ENCODE measurements around the gene EID1.
"Not testable (repeated sequence)": the region's sequence is repeated elsewhere in the genome, so short reads cannot be mapped to it uniquely, and the experiment has no call there.

EID1 gene

GRCh38 chr15:48854434-48854833 lies 23.5 kb upstream of the EID1 start:
- H3K36me3 ChIP-seq (ENCODE audit: control insufficient read depth in 2 of 2, insufficient read depth in 2 of 2, low read length in 2 of 2); H3K9me3 ChIP-seq (ENCODE audit: control insufficient read depth in 2 of 2, low read length in 2 of 2); H3K9ac ChIP-seq (ENCODE audit: low read depth in 1 of 2, low read length in 2 of 2); H3K27me3 ChIP-seq (ENCODE audit: control insufficient read depth in 2 of 2, insufficient read depth in 2 of 2, low read length in 2 of 2); H3K4me1 ChIP-seq (ENCODE audit: control insufficient read depth in 2 of 2, insufficient read depth in 2 of 2, low read length in 2 of 2); H3K27ac ChIP-seq (ENCODE audit: low read depth in 2 of 2, low read length in 2 of 2); H3K4me3 ChIP-seq (ENCODE audit: low read length in 2 of 2): not testable (repeated sequence)

GRCh38 chr15:48855501-48856440 lies 22.2 kb upstream of the EID1 start:
- Histone ChIP-seq H3K4me1 (ENCODE audit: control insufficient read depth in 2 of 2, insufficient read depth in 2 of 2, low read length in 2 of 2) (peaks cover 0 to 4% of the 10 kb centered on the region in 2 donors), H3K9ac (ENCODE audit: low read depth in 1 of 2, low read length in 2 of 2) (no peak overlapping the region)

GRCh38 chr15:48856942-48857341 lies 21.0 kb upstream of the EID1 start:
- H3K4me3 ChIP-seq (ENCODE audit: low read length in 2 of 2): no peak overlapping the region
- no peaks in the 10 kb centered on the region for H3K36me3 ChIP-seq (ENCODE audit: control insufficient read depth in 2 of 2, insufficient read depth in 2 of 2, low read length in 2 of 2)
- no peak overlapping the region for H3K27ac ChIP-seq (ENCODE audit: low read depth in 2 of 2, low read length in 2 of 2)
- H3K9ac ChIP-seq (ENCODE audit: low read depth in 1 of 2, low read length in 2 of 2): no peak overlapping the region
- H3K27me3 ChIP-seq (ENCODE audit: control insufficient read depth in 2 of 2, insufficient read depth in 2 of 2, low read length in 2 of 2): no peaks in the 10 kb centered on the region
- peaks cover 0 to 4% of the 10 kb centered on the region in 2 donors for H3K4me1 ChIP-seq (ENCODE audit: control insufficient read depth in 2 of 2, insufficient read depth in 2 of 2, low read length in 2 of 2)
- H3K9me3 ChIP-seq (ENCODE audit: control insufficient read depth in 2 of 2, low read length in 2 of 2): no peaks in the 10 kb centered on the region

More at GRCh38 chr15:48855501-48856440, 22.2 kb upstream of the EID1 start:
- Histone ChIP-seq H3K4me3 (ENCODE audit: low read length in 2 of 2) (no peak overlapping the region), H3K27me3 (ENCODE audit: control insufficient read depth in 2 of 2, insufficient read depth in 2 of 2, low read length in 2 of 2) (no peaks in the 10 kb centered on the region), H3K9me3 (ENCODE audit: control insufficient read depth in 2 of 2, low read length in 2 of 2) (no peaks in the 10 kb centered on the region), H3K36me3 (ENCODE audit: control insufficient read depth in 2 of 2, insufficient read depth in 2 of 2, low read length in 2 of 2) (no peaks in the 10 kb centered on the region), H3K27ac (ENCODE audit: low read depth in 2 of 2, low read length in 2 of 2) (no peak overlapping the region)

GRCh38 chr15:48858401-48858800 lies 19.5 kb upstream of the EID1 start:
- Histone ChIP-seq H3K27me3 (ENCODE audit: control insufficient read depth in 2 of 2, insufficient read depth in 2 of 2, low read length in 2 of 2) (no peaks in the 10 kb centered on the region), H3K4me1 (ENCODE audit: control insufficient read depth in 2 of 2, insufficient read depth in 2 of 2, low read length in 2 of 2) (peaks cover 0 to 4% of the 10 kb centered on the region in 2 donors), H3K36me3 (ENCODE audit: control insufficient read depth in 2 of 2, insufficient read depth in 2 of 2, low read length in 2 of 2) (no peaks in the 10 kb centered on the region), H3K9ac (ENCODE audit: low read depth in 1 of 2, low read length in 2 of 2) (no peak overlapping the region), H3K4me3 (ENCODE audit: low read length in 2 of 2) (no peak overlapping the region), H3K27ac (ENCODE audit: low read depth in 2 of 2, low read length in 2 of 2) (no peak overlapping the region), H3K9me3 (ENCODE audit: control insufficient read depth in 2 of 2, low read length in 2 of 2) (no peaks in the 10 kb centered on the region)

GRCh38 chr15:48859426-48859825 lies 18.5 kb upstream of the EID1 start:
- no peaks in the 10 kb centered on the region for H3K27me3 ChIP-seq (ENCODE audit: control insufficient read depth in 2 of 2, insufficient read depth in 2 of 2, low read length in 2 of 2)
- no peaks in the 10 kb centered on the region for H3K36me3 ChIP-seq (ENCODE audit: control insufficient read depth in 2 of 2, insufficient read depth in 2 of 2, low read length in 2 of 2)
- H3K4me3 ChIP-seq (ENCODE audit: low read length in 2 of 2): no peak overlapping the region
- no peaks in the 10 kb centered on the region for H3K9me3 ChIP-seq (ENCODE audit: control insufficient read depth in 2 of 2, low read length in 2 of 2)
- no peak overlapping the region for H3K9ac ChIP-seq (ENCODE audit: low read depth in 1 of 2, low read length in 2 of 2)
- peaks cover 0 to 4% of the 10 kb centered on the region in 2 donors for H3K4me1 ChIP-seq (ENCODE audit: control insufficient read depth in 2 of 2, insufficient read depth in 2 of 2, low read length in 2 of 2)
- no peak overlapping the region for H3K27ac ChIP-seq (ENCODE audit: low read depth in 2 of 2, low read length in 2 of 2)

GRCh38 chr15:48861813-48862431 lies 16.0 kb upstream of the EID1 start:
- H3K36me3 ChIP-seq (ENCODE audit: control insufficient read depth in 2 of 2, insufficient read depth in 2 of 2, low read length in 2 of 2): no peaks in the 10 kb centered on the region
- H3K27ac ChIP-seq (ENCODE audit: low read depth in 2 of 2, low read length in 2 of 2): no peak overlapping the region
- H3K4me1 ChIP-seq (ENCODE audit: control insufficient read depth in 2 of 2, insufficient read depth in 2 of 2, low read length in 2 of 2): no peaks in the 10 kb centered on the region
- H3K9ac ChIP-seq (ENCODE audit: low read depth in 1 of 2, low read length in 2 of 2): no peak overlapping the region
- H3K4me3 ChIP-seq (ENCODE audit: low read length in 2 of 2): no peak overlapping the region
- H3K9me3 ChIP-seq (ENCODE audit: control insufficient read depth in 2 of 2, low read length in 2 of 2): no peaks in the 10 kb centered on the region
- peaks cover 0 to 3% of the 10 kb centered on the region in 2 donors for H3K27me3 ChIP-seq (ENCODE audit: control insufficient read depth in 2 of 2, insufficient read depth in 2 of 2, low read length in 2 of 2)

- Histone ChIP-seq H3K4me3 (ENCODE audit: low read length in 2 of 2) (no peak overlapping the region), H3K27ac (ENCODE audit: low read depth in 2 of 2, low read length in 2 of 2) (no peak overlapping the region), H3K4me1 (ENCODE audit: control insufficient read depth in 2 of 2, insufficient read depth in 2 of 2, low read length in 2 of 2) (no peaks in the 10 kb centered on the region), H3K9me3 (ENCODE audit: control insufficient read depth in 2 of 2, low read length in 2 of 2) (no peaks in the 10 kb centered on the region), H3K36me3 (ENCODE audit: control insufficient read depth in 2 of 2, insufficient read depth in 2 of 2, low read length in 2 of 2) (no peaks in the 10 kb centered on the region), H3K27me3 (ENCODE audit: control insufficient read depth in 2 of 2, insufficient read depth in 2 of 2, low read length in 2 of 2) (peaks cover 0 to 3% of the 10 kb centered on the region in 2 donors), H3K9ac (ENCODE audit: low read depth in 1 of 2, low read length in 2 of 2) (no peak overlapping the region)
These were observed 15.2 kb upstream of the EID1 start for GRCh38 chr15:48862705-48863104.

GRCh38 chr15:48865370-48866079 lies 12.4 kb upstream of the EID1 start:
- Histone ChIP-seq H3K9ac (ENCODE audit: low read depth in 1 of 2, low read length in 2 of 2) (no peak overlapping the region), H3K9me3 (ENCODE audit: control insufficient read depth in 2 of 2, low read length in 2 of 2) (no peaks in the 10 kb centered on the region), H3K27me3 (ENCODE audit: control insufficient read depth in 2 of 2, insufficient read depth in 2 of 2, low read length in 2 of 2) (peaks cover 0 to 3% of the 10 kb centered on the region in 2 donors), H3K4me3 (ENCODE audit: low read length in 2 of 2) (no peak overlapping the region), H3K4me1 (ENCODE audit: control insufficient read depth in 2 of 2, insufficient read depth in 2 of 2, low read length in 2 of 2) (no peaks in the 10 kb centered on the region), H3K36me3 (ENCODE audit: control insufficient read depth in 2 of 2, insufficient read depth in 2 of 2, low read length in 2 of 2) (no peaks in the 10 kb centered on the region), H3K27ac (ENCODE audit: low read depth in 2 of 2, low read length in 2 of 2) (no peak overlapping the region)

- Histone ChIP-seq H3K9ac (ENCODE audit: low read depth in 1 of 2, low read length in 2 of 2) (no peak overlapping the region), H3K36me3 (ENCODE audit: control insufficient read depth in 2 of 2, insufficient read depth in 2 of 2, low read length in 2 of 2) (no peaks in the 10 kb centered on the region), H3K9me3 (ENCODE audit: control insufficient read depth in 2 of 2, low read length in 2 of 2) (no peaks in the 10 kb centered on the region), H3K27ac (ENCODE audit: low read depth in 2 of 2, low read length in 2 of 2) (no peak overlapping the region), H3K4me3 (ENCODE audit: low read length in 2 of 2) (no peak overlapping the region), H3K4me1 (ENCODE audit: control insufficient read depth in 2 of 2, insufficient read depth in 2 of 2, low read length in 2 of 2) (no peaks in the 10 kb centered on the region), H3K27me3 (ENCODE audit: control insufficient read depth in 2 of 2, insufficient read depth in 2 of 2, low read length in 2 of 2) (peaks cover 0 to 4% of the 10 kb centered on the region in 2 donors)
These were observed 11.8 kb upstream of the EID1 start for GRCh38 chr15:48866141-48866563.

GRCh38 chr15:48868023-48868422 lies 9.9 kb upstream of the EID1 start:
- no peaks in the 10 kb centered on the region for H3K36me3 ChIP-seq (ENCODE audit: control insufficient read depth in 2 of 2, insufficient read depth in 2 of 2, low read length in 2 of 2)
- H3K9ac ChIP-seq (ENCODE audit: low read depth in 1 of 2, low read length in 2 of 2): no peak overlapping the region
- H3K4me1 ChIP-seq (ENCODE audit: control insufficient read depth in 2 of 2, insufficient read depth in 2 of 2, low read length in 2 of 2): no peaks in the 10 kb centered on the region
- H3K4me3 ChIP-seq (ENCODE audit: low read length in 2 of 2): no peak overlapping the region
- H3K27me3 ChIP-seq (ENCODE audit: control insufficient read depth in 2 of 2, insufficient read depth in 2 of 2, low read length in 2 of 2): peaks cover 4 to 7% of the 10 kb centered on the region in 2 donors
- H3K9me3 ChIP-seq (ENCODE audit: control insufficient read depth in 2 of 2, low read length in 2 of 2): no peaks in the 10 kb centered on the region
- no peak overlapping the region for H3K27ac ChIP-seq (ENCODE audit: low read depth in 2 of 2, low read length in 2 of 2)

Measured in mucosa of rectum (tissue), 2 donors.